HG03066 (cell line): ENCODE results near the gene SYT14.
"Not testable (repeated sequence)": the region's sequence is repeated elsewhere in the genome, so short reads cannot be mapped to it uniquely, and the experiment has no call there.

Source experiments
- ATAC-seq: cut with Tn5 transposase; IDR thresholded peaks from one replicate; pipeline ENCODE4 v1.9.1; 2021; ENCODE audit warnings: low read depth; ENCODE audit not compliant: unreplicated experiment

The SYT14 gene

DNA sequence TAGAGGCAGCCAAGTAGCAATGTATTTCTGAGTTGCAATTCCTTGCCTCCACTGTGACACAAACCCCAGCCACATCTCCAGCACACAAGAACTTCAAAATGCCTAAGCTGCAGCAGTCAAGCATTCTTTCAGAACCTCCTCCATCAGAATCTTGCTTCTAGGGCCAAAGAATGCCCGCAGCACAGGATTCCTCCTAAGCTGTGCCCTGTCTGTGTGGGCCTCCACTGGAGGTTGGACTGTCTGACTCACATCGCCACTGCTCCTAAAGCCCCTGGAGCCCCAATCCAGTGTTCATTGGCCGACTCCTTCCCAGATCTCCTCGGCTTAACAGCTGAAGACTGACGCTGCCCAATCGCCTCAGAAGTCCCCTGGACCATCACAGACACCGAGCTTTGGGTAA, 251.4 kb downstream of the SYT14 start:
- ATAC-seq, result no peak

DNA sequence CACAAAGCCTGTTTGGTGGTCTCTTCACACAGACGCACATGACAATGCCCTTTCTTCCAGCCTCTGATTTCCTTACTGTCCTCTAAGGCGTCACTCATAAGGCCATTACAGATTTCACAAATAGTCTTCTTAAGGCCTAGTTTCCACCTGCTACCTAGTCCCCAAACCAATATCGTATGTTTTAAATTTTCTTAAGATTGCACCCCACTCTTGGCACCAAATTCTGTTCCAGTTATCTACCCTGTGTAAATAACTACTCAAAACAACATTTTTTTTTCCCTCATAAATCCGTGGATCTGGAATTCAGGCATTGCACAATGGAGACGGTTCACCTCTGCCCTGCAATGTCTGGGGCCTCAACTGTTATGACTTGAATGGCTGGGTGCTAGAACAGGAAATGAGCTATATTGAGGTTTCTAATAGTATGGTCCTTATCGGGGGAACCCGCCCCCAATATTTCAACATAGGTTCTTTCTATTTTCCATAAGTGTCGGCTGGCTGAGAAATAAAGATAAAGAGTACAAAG, 257.7 kb downstream of the SYT14 start:
- no peak for ATAC-seq

DNA sequence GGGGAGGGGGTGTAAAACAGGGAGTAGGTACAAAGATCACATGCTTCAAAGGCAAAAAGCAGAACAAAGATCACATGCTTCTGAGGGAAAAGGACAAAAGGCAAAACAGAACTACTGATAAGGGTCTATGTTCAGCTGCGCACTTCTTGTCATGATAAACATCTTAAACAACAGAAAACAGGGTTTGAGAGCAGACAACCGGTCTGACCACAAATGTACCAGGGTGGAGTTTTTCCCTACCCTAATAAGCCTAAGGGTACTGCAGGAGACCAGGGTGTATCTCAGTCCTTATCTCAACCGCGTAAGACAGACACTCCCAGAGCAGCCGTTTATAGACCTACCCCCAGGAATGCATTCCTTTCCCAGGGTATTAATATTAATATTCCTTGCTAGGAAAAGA, 258.2 kb downstream of the SYT14 start:
- not testable (repeated sequence) for ATAC-seq

DNA sequence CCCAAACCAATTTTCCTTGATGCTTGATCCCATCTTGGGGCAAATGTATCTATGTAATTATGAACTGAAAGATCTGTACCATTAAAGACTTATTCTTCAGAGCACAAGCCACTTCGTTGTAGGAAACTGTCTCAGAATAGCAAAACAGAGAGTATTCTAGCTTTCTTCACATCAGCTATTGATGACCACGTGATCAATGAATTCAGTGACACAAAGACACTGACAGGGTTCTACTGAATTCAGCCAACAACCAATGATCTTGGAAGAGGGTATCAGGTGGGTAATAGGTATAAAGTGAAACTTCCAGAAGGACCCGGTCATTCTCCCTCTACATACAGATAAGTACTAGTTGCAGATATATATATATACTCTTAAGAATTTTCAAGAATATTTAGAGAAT, 260.8 kb downstream of the SYT14 start:
- ATAC-seq, result no peak

GRCh38 chr1:210200124-210200736, 262.2 kb downstream of the SYT14 start:
- ATAC-seq, result no peak

DNA sequence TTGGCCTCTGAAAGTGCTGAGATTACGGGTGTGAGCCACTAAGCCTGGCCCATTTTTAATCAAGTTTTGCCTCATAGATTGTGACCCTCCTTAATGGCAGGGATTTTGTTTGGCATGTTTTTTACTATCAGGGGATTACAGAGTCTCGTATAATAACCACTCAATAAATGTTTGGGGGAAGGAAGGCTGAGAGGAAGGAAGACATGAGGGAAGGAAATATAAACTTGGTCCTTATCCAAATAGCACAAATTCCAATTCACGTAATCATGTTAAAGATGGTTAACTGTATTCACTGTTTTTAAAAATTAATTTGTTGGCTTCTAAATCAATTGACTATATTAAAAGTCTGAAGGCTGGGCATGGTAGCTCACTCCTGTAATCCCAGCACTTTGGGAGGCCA, 263.7 kb downstream of the SYT14 start:
- ATAC-seq, result no peak

- ATAC-seq, result no peak
Measured at GRCh38 chr1:210207597-210208450, 269.8 kb downstream of the SYT14 start.

GRCh38 chr1:210213335-210213734, 275.3 kb downstream of the SYT14 start:
- no peak for ATAC-seq

DNA sequence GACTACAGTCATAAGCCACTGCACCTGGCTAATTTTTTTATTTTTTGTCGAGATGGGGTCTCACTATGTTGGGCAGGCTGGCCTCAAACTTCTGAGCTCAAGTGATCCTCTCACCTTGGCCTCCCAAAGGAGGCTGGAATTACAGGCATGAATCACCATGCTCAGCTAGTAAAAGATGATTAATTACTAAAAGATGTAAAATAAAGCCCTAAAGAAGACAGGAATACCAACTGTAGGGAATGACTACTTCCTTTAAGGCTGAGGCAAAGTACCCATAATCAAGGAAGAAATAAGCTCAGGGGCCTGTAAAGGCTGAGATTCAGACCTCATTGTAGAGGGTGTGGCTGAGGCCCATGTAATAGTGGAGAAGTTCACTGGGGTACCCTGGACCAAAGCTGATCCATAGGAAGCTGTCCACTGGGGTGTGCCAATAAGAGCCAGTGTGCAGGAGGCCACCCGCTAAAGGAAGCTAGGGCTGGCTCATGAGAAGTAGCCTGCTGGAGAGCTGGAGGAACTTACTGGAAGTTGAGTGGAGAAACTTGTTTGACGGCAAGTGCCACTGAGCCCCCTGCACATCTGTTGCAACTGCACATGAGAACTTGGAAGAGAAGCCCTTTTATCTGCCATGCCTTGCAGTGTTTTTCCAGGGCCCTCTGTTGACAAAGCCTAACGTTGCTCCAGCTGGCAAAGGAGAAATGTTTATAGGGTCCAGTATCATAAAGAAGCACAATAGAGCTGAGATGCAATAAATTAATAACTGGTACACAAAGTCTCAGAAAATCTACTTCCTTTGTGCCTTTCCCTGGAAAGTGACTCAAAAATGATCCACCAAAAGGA, 276.8 kb downstream of the SYT14 start:
- ATAC-seq, result no peak

DNA sequence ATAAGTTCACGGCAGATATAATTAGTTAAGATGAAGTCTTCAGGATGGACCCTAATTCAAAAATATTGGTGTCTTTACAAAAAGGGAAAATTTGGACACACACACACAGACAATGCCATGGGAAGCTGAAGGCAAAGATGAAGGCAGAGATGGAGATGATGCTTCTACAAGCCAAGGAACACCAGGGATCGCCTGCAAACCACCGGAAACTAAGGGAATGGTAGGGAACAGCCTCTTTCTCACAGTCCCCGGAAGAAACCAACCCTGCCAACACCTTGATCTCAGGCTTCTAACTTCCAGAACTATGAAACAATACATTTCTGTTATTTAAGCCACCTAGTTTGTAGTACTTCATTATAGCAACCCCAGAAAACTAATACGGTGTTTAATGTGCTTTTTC, 279.5 kb downstream of the SYT14 start:
- no peak for ATAC-seq

- ATAC-seq, result no peak
Measured at GRCh38 chr1:210218047-210218446, 280.0 kb downstream of the SYT14 start.
